RKO (cell line): ENCODE results near the gene ZNF709.
"Not testable (repeated sequence)": the region's sequence is repeated elsewhere in the genome, so short reads cannot be mapped to it uniquely, and the experiment has no call there.

Experiments
- DNase-seq: peaks from one replicate; pipeline ENCODE4 v3.0.0-alpha.2; 2016; ENCODE audit warnings: low spot score

Gene ZNF709

GRCh38 chr19:12484371-12485051 is at the start of gene ZNF709:
TSS of gene ZNF709 (minus strand) at chr19:12484816. CDS start at chr19:12484657, 159 bp downstream.
- peak; percentile 86 for DNase-seq

- no peak for DNase-seq
These were observed 42.6 kb upstream of the ZNF709 start for GRCh38 chr19:12527034-12527836.

GRCh38 chr19:12526542-12526941 is 41.9 kb upstream of the ZNF709 start:
- no peak for DNase-seq

GRCh38 chr19:12521996-12522395 is 37.4 kb upstream of the ZNF709 start:
- peak; percentile 55 for DNase-seq

- DNase-seq, result no peak
These were observed 29.0 kb upstream of the ZNF709 start for GRCh38 chr19:12513531-12514061.

GRCh38 chr19:12497032-12497431 is 12.4 kb upstream of the ZNF709 start:
- no peak for DNase-seq

GRCh38 chr19:12496480-12496879 is 11.9 kb upstream of the ZNF709 start:
- DNase-seq, result no peak

GRCh38 chr19:12495002-12495802 is 10.6 kb upstream of the ZNF709 start:
- peak; percentile 95 for DNase-seq

GRCh38 chr19:12494260-12494860 is 9.7 kb upstream of the ZNF709 start:
- no peak for DNase-seq

- DNase-seq, result not testable (repeated sequence)
These were observed 1.7 kb upstream of the ZNF709 start for GRCh38 chr19:12486265-12486783.

- no peak for DNase-seq
These were observed 955 bp upstream of the ZNF709 start for GRCh38 chr19:12485571-12485970.

- peak; percentile 52 for DNase-seq
These were observed 418 bp upstream of the ZNF709 start for GRCh38 chr19:12485052-12485416.

GRCh38 chr19:12484011-12484370 is 625 bp downstream of the ZNF709 start:
- no peak for DNase-seq

GRCh38 chr19:12482509-12482886 is 2.1 kb downstream of the ZNF709 start:
- no peak for DNase-seq

GRCh38 chr19:12481781-12482508 is 2.7 kb downstream of the ZNF709 start:
- DNase-seq, result no peak

- DNase-seq, result no peak
These were observed 6.2 kb downstream of the ZNF709 start for GRCh38 chr19:12478234-12478941.

- not testable (repeated sequence) for DNase-seq
These were observed 17.0 kb downstream of the ZNF709 start for GRCh38 chr19:12467651-12468050.

- no peak for DNase-seq
These were observed 19.4 kb downstream of the ZNF709 start for GRCh38 chr19:12465211-12465610.

GRCh38 chr19:12464769-12465168 is 19.8 kb downstream of the ZNF709 start:
- DNase-seq, result no peak

GRCh38 chr19:12464139-12464538 is 20.5 kb downstream of the ZNF709 start:
- DNase-seq, result not testable (repeated sequence)
